GM06990 (cell line): ENCODE measurements around the gene EZR.

Experiments
- DNase-seq: peaks from one replicate; pipeline ENCODE4 v3.0.0-alpha.2; 2011; ENCODE audit not compliant: insufficient read length; ENCODE audit errors: extremely low read depth
- H3K27me3 ChIP-seq: replicated peaks from 2 replicates; pipeline ENCODE4 v1.6.0; 2011; ENCODE audit warnings: low read length; ENCODE audit not compliant: control insufficient read depth, insufficient read depth
- H3K36me3 ChIP-seq: 2 replicates; pipeline ENCODE4 v1.5.1; 2011; ENCODE audit warnings: low read length; ENCODE audit not compliant: control insufficient read depth, insufficient read depth
- H3K4me3 ChIP-seq: replicated peaks from 2 replicates; pipeline ENCODE4 v1.5.1; 2011; ENCODE audit warnings: low read depth, mild to moderate bottlenecking, control low read depth, low read length
- TF ChIP-seq, protein P1 (sequence below): IDR thresholded peaks from 2 replicates; pipeline ENCODE4 v1.5.1; 2011; ENCODE audit warnings: low read length, control low read depth, mild to moderate bottlenecking, inconsistent platforms; ENCODE audit not compliant: insufficient read depth, poor library complexity, severe bottlenecking

The EZR gene

DNA sequence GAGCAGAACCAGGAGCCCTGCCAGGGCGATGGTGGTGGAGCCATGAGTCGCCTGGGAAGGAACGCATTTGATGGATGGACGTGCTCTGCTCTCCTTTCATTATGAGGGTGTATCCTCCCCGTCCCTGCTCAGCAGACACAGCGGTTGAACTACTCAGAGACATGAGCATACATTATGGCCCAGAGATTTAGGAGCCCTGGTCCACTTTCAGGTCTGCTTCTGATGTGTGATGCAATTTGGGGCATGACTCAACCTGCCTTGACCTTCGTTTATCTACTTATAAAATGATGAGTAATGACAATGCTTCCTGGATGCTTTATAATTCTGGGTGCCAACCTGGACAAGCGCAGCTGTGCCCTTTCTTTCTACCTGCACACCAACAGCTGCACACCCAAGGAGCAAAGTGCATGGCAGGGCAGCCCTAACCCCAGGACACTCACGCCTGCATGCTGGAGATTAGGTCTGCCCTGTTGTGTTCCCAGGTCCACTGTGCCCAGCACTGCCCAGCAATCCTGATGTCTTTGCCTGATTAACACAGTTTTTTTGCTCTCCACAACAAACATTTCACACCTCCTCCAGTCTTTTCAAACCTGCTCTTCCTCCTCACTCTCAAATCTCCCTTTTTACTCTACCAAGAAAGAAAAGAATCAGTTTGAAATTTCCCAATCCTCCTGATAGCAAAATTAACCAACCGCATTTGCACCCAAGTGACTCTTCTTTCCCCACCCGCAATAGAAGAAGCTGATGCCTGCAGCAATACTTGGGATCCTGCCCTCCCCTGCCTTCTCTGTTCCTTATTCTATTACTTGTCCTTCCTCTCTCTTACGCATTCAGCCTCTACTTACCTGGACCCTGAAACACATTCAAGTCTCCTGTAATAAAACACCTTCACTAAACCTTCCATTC, 81.2 kb downstream of the EZR start:
- Histone ChIP-seq H3K4me3 (no peak overlapping the region), H3K36me3 (peaks cover 2% of the 10 kb centered on the region; the same call in 1 of the 2 replicates), H3K27me3 (no peaks in the 10 kb centered on the region)
- no peak for DNase-seq
- TF ChIP-seq, protein P1, sequence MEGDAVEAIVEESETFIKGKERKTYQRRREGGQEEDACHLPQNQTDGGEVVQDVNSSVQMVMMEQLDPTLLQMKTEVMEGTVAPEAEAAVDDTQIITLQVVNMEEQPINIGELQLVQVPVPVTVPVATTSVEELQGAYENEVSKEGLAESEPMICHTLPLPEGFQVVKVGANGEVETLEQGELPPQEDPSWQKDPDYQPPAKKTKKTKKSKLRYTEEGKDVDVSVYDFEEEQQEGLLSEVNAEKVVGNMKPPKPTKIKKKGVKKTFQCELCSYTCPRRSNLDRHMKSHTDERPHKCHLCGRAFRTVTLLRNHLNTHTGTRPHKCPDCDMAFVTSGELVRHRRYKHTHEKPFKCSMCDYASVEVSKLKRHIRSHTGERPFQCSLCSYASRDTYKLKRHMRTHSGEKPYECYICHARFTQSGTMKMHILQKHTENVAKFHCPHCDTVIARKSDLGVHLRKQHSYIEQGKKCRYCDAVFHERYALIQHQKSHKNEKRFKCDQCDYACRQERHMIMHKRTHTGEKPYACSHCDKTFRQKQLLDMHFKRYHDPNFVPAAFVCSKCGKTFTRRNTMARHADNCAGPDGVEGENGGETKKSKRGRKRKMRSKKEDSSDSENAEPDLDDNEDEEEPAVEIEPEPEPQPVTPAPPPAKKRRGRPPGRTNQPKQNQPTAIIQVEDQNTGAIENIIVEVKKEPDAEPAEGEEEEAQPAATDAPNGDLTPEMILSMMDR: no peak

DNA sequence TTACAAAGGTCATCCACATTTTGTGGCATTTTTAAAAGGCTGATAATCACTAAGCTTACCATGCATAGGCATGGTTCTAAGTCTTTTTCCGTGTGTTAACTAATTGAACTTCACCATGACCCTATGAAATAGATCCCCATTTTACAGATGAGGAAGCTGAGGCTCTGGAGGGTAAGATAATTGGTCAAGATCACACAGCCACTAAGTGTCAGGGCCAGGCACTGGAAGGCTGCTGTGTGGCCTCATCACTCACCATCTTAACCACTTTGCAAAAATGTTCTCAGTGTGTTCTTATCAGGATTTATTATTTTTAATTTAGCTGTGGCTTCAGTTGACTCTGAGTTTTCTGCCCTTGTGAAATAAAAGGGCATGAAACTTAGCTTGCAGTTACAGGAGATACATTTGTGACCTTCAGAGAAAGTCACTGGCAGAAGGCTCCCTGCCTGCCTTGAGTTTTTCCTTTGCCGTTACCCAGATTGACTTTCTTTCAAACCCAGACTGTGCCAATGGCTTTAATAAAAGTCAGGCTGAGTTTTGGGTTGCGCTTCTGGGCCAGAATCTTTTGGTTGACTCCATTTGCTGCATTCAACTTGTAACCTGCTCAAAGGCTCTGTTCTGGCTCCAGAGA, 82.0 kb downstream of the EZR start:
- H3K27me3 ChIP-seq: no peaks in the 10 kb centered on the region
- DNase-seq: no peak
- TF ChIP-seq, protein P1: no peak
- H3K36me3 ChIP-seq: peaks cover 2% of the 10 kb centered on the region; the same call in 1 of the 2 replicates
- H3K4me3 ChIP-seq: no peak overlapping the region

DNA sequence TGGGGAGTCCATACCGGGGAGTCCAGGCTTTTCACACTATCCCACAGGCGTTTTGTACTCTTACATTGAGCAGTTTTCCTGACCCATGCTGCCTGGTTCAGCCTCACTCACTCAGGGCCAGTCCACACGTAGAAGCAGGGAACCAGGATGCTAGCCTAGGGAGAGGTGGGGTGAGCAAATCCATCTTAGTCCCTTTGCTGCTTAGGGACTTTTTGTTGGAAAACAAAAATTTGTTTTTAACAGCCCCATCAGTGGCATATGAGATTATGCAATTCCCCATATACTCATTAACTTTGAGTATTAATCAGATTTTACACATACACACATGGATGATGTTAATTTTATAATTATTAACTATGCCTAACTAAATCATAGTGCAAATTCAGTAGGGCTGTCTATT, 84.2 kb downstream of the EZR start:
- Histone ChIP-seq H3K36me3 (peaks cover 2% of the 10 kb centered on the region; the same call in 1 of the 2 replicates), H3K27me3 (no peaks in the 10 kb centered on the region), H3K4me3 (no peak overlapping the region)
- TF ChIP-seq, protein P1: no peak
- DNase-seq: no peak

DNA sequence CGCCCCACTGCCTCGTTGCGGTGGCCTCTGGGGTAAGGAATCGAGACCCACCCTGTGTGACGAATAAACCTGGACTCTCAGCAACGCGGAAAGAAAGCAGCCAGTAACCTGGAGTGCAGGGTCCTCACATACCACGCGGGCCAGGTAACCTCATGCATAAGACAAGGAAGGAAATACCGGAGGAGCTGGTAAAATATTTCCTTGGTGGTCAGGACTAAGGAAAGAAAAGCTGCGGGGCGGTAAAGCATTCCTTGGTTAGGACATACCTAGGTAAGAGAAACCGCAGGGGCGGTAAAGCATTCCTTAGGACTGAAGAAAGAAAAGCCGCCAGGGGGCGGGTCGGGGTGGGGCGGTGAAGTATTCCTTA, 88.6 kb downstream of the EZR start:
- no peaks in the 10 kb centered on the region for H3K27me3 ChIP-seq
- no peak for DNase-seq
- peaks cover 2% of the 10 kb centered on the region; the same call in 1 of the 2 replicates for H3K36me3 ChIP-seq
- H3K4me3 ChIP-seq: no peak overlapping the region
- TF ChIP-seq, protein P1: no peak

DNA sequence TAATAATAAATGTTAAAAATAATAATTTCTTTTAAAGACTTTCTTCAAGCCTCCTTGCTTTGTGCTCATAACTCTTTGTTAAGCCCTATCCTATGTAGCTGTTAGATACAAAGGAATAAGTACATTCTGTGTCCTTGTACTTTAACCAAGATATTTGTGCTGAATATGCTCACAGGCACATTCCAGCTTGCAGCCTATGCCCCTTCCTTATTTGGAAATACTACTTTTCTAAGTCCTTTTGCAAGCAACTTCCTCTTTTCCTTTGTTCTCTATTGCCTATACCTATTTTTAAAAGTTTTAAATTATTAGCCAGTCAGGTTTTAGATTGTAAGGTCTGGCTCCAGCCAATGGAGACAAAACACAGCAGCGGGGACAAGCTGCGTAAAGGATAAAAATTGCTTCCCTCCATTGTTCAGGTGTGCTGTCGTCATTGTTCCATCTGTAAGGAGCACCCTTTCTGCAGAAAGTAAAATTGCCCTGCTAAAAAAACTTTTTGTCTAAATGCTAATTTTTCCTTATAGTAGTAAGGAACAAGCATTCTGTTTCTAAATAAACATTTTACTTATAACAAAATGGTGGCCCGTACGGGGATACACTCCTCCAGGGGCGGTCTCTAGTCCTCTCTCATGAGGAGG, 89.1 kb downstream of the EZR start:
- no peaks in the 10 kb centered on the region for H3K27me3 ChIP-seq
- no peak overlapping the region for H3K4me3 ChIP-seq
- peaks cover 2% of the 10 kb centered on the region; the same call in 1 of the 2 replicates for H3K36me3 ChIP-seq
- TF ChIP-seq, protein P1: no peak
- DNase-seq: no peak
